SW 1271 (cell line): ENCODE results near the gene HMGCL.

Experiments
- DNase-seq, 2 experiments: peaks; one replicate each; lab custom pipeline; 2025; lab: John Stamatoyannopoulos, UW

HMGCL gene

GRCh38 chr1:23776217-23776616, 49.0 kb downstream of the HMGCL start:
- no peak for DNase-seq

- DNase-seq: no peak
Observed at GRCh38 chr1:23774174-23774880, 50.9 kb downstream of the HMGCL start.

DNA sequence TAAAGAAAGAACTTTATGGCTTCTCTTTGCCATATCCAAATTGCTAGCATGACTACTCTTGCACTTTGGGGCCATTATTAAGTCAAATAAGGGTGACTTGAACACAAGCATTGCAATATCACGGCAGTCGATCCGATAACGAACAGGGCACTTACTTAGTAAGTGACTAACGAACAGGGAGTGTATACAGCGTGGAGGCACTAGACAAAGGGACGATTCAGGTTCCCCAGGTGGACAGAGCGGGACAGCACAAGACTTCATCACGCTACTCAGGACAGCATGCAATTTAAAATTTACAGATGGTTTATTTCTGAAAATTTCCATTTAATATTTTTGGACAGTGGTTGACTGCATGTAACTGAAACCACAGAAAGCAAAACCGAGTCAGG, 52.4 kb downstream of the HMGCL start:
- no peak for DNase-seq

- peak in 1 of 2 experiments; percentile 54 for DNase-seq
Observed at GRCh38 chr1:23772049-23772853, 53.0 kb downstream of the HMGCL start.

GRCh38 chr1:23768733-23769132, 56.5 kb downstream of the HMGCL start:
- no peak for DNase-seq

- no peak for DNase-seq
Observed at GRCh38 chr1:23763041-23763577, 62.1 kb downstream of the HMGCL start.

DNA sequence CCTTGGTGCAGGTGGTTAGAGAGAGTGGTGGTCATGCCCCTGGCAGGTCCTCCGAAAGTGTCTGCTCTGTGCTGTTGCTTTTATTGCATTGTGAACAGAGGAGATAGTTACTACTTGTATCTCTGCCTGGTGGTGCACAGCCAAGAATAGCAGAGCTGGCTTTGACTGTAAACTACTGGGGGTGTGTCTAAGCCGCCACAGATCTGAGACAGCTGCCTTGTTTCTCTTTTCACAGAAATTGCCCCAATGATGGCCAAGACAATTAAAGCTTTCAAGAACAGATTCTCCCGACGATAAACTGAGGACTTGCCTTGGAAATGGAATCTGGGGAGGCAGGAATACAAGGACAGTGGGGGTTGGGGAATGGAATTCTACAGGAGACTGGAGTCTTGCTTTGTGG, 66.0 kb downstream of the HMGCL start:
- DNase-seq: no peak

DNA sequence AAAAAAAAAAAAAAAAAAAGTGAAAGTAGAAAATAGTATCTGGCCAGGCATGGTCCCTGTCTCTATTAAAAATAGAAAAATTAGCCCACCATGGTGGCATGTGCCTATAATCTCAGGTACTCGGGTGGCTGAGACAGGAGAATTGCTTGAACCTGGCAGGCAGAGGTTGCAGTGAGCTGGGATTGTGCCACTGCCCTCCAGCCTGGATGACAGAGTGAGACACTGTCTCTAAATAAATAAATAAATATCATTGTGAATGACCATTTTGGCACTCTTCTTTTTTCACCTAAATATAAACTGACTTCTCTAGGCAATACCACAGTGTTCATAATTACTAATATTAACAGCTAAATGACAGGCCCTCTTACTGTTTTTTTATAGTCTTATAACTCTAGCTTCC, 67.4 kb downstream of the HMGCL start:
- DNase-seq: no peak

GRCh38 chr1:23756676-23757075, 68.6 kb downstream of the HMGCL start:
- no peak for DNase-seq

DNA sequence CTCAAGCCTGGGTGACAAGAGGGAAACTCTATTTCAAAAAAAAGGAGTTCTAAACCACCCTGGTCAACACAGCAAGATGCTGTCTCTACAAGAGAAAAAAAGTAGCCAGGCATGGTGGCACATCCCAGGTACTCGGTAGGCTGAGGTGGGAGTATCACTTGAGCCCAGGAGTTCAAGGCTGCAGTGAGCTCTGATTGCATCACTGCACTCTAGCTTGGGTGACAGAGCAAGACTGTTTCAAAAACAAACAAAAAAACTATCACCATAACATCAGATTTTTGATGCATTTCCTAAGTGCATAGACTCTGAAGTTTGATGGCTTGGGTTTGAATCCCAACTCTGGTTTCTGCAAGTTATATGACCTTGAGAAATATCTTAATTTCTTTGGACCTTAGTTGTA, 72.3 kb downstream of the HMGCL start:
- DNase-seq: no peak
